ENCODE data around the gene GNB1L. TPM values are rescaled to one million over a fixed set of nuclear protein-coding genes. Genes with fewer than 3 reads are reported as not detected.

GNB1L gene
- total RNA-seq, 1 experiment from 2014 or later, result 10.3 TPM

- no peak for DNase-seq
These were observed 89.8 kb downstream of the GNB1L start for GRCh38 chr22:19764636-19765476.

GRCh38 chr22:19764299-19764593 is 90.4 kb downstream of the GNB1L start:
- DNase-seq, result no peak

More at GRCh38 chr22:19764636-19765476, 89.8 kb downstream of the GNB1L start:
- TF ChIP-seq EZH2 (IDR thresholded peaks at IDR 0.05; ENCODE audit: low read depth), result no peak
- no peak for TF ChIP-seq CTCF (conservative IDR thresholded peaks at IDR 0.05)
- H3K79me2 ChIP-seq (ENCODE audit: low read depth), result no peaks in the 10 kb centered on the region
- H3K9me3 ChIP-seq (ENCODE audit: insufficient read depth, low read depth), result no peaks in the 10 kb centered on the region
- peaks cover 32% of the 10 kb centered on the region for H3K27me3 ChIP-seq (ENCODE audit: insufficient read depth, low read depth)
- ChIA-PET POLR2A (ENCODE audit: unreplicated experiment) (no interaction called here), CTCF (interaction anchor here (0.6 kb wide), 1 partner anchor 525 kb away, joined by 3 read pairs; no protein-coding TSS in a partner anchor)
- H3K36me3 ChIP-seq (ENCODE audit: low read depth), result no peaks in the 10 kb centered on the region
- H3K9me2 ChIP-seq (ENCODE audit: insufficient read depth), result no peaks in the 10 kb centered on the region
- H2AFZ ChIP-seq, result no peak overlapping the region
- intact Hi-C loops (cut with micrococcal nuclease; ENCODE audit: unreplicated experiment), result loop anchor here (5.0 to 10.0 kb wide), 2 partner anchors 87 to 120 kb away; partner anchors contain the start of genes GNB1L and RTL10
- no peak overlapping the region for H3K27ac ChIP-seq
- H3K4me1 ChIP-seq (replicated peaks; ENCODE audit: insufficient read depth), result peaks cover 7% of the 10 kb centered on the region; the same call in 1 of the 2 replicates
- no peak overlapping the region for H3K4me2 ChIP-seq
- H3F3A ChIP-seq (ENCODE audit: insufficient read depth, low read depth), result no peaks in the 10 kb centered on the region
- H3K4me3 ChIP-seq, result no peak overlapping the region
- no TSS peak for BruUV-seq (replicated peaks)
- no peaks in the 10 kb centered on the region for H4K20me1 ChIP-seq (ENCODE audit: insufficient read depth)

More at GRCh38 chr22:19764299-19764593, 90.4 kb downstream of the GNB1L start:
- no peaks in the 10 kb centered on the region for H3K79me2 ChIP-seq (ENCODE audit: low read depth)
- no peak overlapping the region for H3K4me3 ChIP-seq
- H4K20me1 ChIP-seq (ENCODE audit: insufficient read depth), result no peaks in the 10 kb centered on the region
- no TSS peak for BruUV-seq (replicated peaks)
- no peaks in the 10 kb centered on the region for H3K9me3 ChIP-seq (ENCODE audit: insufficient read depth, low read depth)
- ChIA-PET POLR2A (ENCODE audit: unreplicated experiment) (no interaction called here), CTCF (interaction anchor here (0.6 kb wide), 1 partner anchor 525 kb away, joined by 3 read pairs; no protein-coding TSS in a partner anchor)
- no peak overlapping the region for H3K4me2 ChIP-seq
- H3K27ac ChIP-seq, result no peak overlapping the region
- H3K27me3 ChIP-seq (ENCODE audit: insufficient read depth, low read depth), result peaks cover 38% of the 10 kb centered on the region
- TF ChIP-seq EZH2 (IDR thresholded peaks at IDR 0.05; ENCODE audit: low read depth) (no peak), CTCF (conservative IDR thresholded peaks at IDR 0.05) (no peak)
- no peaks in the 10 kb centered on the region for H3K9me2 ChIP-seq (ENCODE audit: insufficient read depth)
- no peak overlapping the region for H2AFZ ChIP-seq
- peaks cover 7% of the 10 kb centered on the region; the same call in 1 of the 2 replicates for H3K4me1 ChIP-seq (replicated peaks; ENCODE audit: insufficient read depth)
- no peaks in the 10 kb centered on the region for H3F3A ChIP-seq (ENCODE audit: insufficient read depth, low read depth)
- no peaks in the 10 kb centered on the region for H3K36me3 ChIP-seq (ENCODE audit: low read depth)
- intact Hi-C loops (cut with micrococcal nuclease; ENCODE audit: unreplicated experiment), result loop anchor here (10.0 kb wide), 1 partner anchor 121 kb away; no protein-coding TSS in a partner anchor
